PC-3 (cell line): ENCODE results near the gene ILKAP. TPM values are rescaled to one million over a fixed set of nuclear protein-coding genes. Genes with fewer than 3 reads are reported as not detected.

Source experiments
- ATAC-seq: fragments of 200-7000 bp; cut with Tn5 transposase; 2 replicates; pipeline ENCODE4 v1.9.1; 2020; ENCODE audit warnings: mild to moderate bottlenecking, moderate library complexity
- BruUV-seq: library from RNA; stranded (reverse); fragments of 400-500 nt; replicated peaks from 2 replicates; lab custom pipeline; 2021; lab: Mats Ljungman, UMichigan
- CTCF ChIA-PET: fragments of 300-600 bp; sonication (Branson Sonifier 250); formaldehyde crosslinking; loops from one replicate; lab custom pipeline; 2022; ENCODE audit warnings: antibody characterized with exemption; lab: Charles Lee
- POLR2A ChIA-PET: fragments of 300-600 bp; sonication (Branson Sonifier 250); formaldehyde crosslinking; loops from one replicate; lab custom pipeline; 2022; ENCODE audit warnings: antibody characterized with exemption; ENCODE audit not compliant: unreplicated experiment; lab: Charles Lee
- DNase-seq: peaks from one replicate; pipeline ENCODE4 v3.0.0-alpha.2; 2015
- H2AFZ ChIP-seq: fragments of 300-600 bp; sonication (generic); 2 replicates; pipeline ENCODE4 v1.6.0; 2016; ENCODE audit warnings: antibody characterized with exemption, low read length
- H3F3A ChIP-seq: fragments of 300-600 bp; sonication (generic); one replicate; pipeline ENCODE4 v1.6.0; 2017; ENCODE audit warnings: antibody characterized with exemption, low read length, control low read depth, mild to moderate bottlenecking; ENCODE audit not compliant: unreplicated experiment
- H3K27ac ChIP-seq: fragments of 300-600 bp; sonication (generic); 2 replicates; pipeline ENCODE4 v1.5.1; 2016; ENCODE audit warnings: mild to moderate bottlenecking, low read length
- H3K27me3 ChIP-seq: fragments of 300-600 bp; sonication (generic); 2 replicates; pipeline ENCODE4 v1.6.1; 2016; ENCODE audit warnings: low read length, mixed read lengths
- H3K36me3 ChIP-seq: fragments of 300-600 bp; sonication (generic); 2 replicates; pipeline ENCODE4 v1.6.1; 2016; ENCODE audit warnings: low read depth, mixed run types, low read length, mixed read lengths
- H3K4me1 ChIP-seq: fragments of 300-600 bp; sonication (generic); 2 replicates; pipeline ENCODE4 v1.5.1; 2016; ENCODE audit warnings: low read length; ENCODE audit not compliant: insufficient read depth
- H3K4me2 ChIP-seq: fragments of 300-600 bp; sonication (generic); 2 replicates; pipeline ENCODE4 v1.6.0; 2016; ENCODE audit warnings: low read length
- H3K4me3 ChIP-seq: fragments of 300-600 bp; sonication (generic); 2 replicates; pipeline ENCODE4 v1.5.1; 2016; ENCODE audit warnings: mild to moderate bottlenecking, low read length, mixed read lengths
- H3K79me2 ChIP-seq: fragments of 300-600 bp; sonication (generic); 2 replicates; pipeline ENCODE4 v1.6.1; 2017; ENCODE audit warnings: low read length, mixed read lengths
- H3K9ac ChIP-seq: fragments of 300-600 bp; sonication (generic); 2 replicates; pipeline ENCODE4 v1.6.0; 2016; ENCODE audit warnings: mild to moderate bottlenecking, low read length
- H3K9me2 ChIP-seq: fragments of 300-600 bp; sonication (generic); replicated peaks from 2 replicates; pipeline ENCODE4 v1.6.1; 2016; ENCODE audit warnings: mixed run types, low read length, mixed read lengths
- H3K9me3 ChIP-seq: fragments of 300-600 bp; sonication (generic); 2 replicates; pipeline ENCODE4 v1.6.1; 2016; ENCODE audit warnings: low read length, mixed read lengths
- H4K20me1 ChIP-seq: fragments of 300-600 bp; sonication (generic); 2 replicates; pipeline ENCODE4 v1.6.1; 2016; ENCODE audit warnings: low read length, mixed read lengths
- EZH2 ChIP-seq: fragments of 300-600 bp; sonication (generic); IDR thresholded peaks from one replicate; pipeline ENCODE4 v1.6.1; 2017; ENCODE audit warnings: antibody characterized with exemption, mild to moderate bottlenecking, low read length; ENCODE audit not compliant: unreplicated experiment
- EZH2phosphoT487 ChIP-seq: fragments of 300-600 bp; sonication (generic); IDR thresholded peaks from 2 replicates; pipeline ENCODE4 v1.6.1; 2018; ENCODE audit warnings: mild to moderate bottlenecking, antibody characterized with exemption, low read length, borderline replicate concordance
- intact Hi-C: fragments of 100-400 bp; cut with micrococcal nuclease; formaldehyde crosslinking; loops from 2 replicates; pipeline ENCODE4 v1.9.0; 2023
- total RNA-seq: library from RNA; depleted of rRNA; stranded (reverse); fragments of >200 nt; gene quantifications from 2 replicates; pipeline ENCODE4 v1.2.3, GENCODE V29; 2014
- TF ChIP-seq, protein P1 (sequence below): fragments of 300-600 bp; sonication (generic); conservative IDR thresholded peaks from 2 replicates; pipeline ENCODE4 v1.5.1; 2017; ENCODE audit warnings: antibody characterized with exemption, low read depth, mild to moderate bottlenecking, low read length

Gene ILKAP
- total RNA-seq, 1 experiment from 2014 or later, result 30.7 TPM

DNA sequence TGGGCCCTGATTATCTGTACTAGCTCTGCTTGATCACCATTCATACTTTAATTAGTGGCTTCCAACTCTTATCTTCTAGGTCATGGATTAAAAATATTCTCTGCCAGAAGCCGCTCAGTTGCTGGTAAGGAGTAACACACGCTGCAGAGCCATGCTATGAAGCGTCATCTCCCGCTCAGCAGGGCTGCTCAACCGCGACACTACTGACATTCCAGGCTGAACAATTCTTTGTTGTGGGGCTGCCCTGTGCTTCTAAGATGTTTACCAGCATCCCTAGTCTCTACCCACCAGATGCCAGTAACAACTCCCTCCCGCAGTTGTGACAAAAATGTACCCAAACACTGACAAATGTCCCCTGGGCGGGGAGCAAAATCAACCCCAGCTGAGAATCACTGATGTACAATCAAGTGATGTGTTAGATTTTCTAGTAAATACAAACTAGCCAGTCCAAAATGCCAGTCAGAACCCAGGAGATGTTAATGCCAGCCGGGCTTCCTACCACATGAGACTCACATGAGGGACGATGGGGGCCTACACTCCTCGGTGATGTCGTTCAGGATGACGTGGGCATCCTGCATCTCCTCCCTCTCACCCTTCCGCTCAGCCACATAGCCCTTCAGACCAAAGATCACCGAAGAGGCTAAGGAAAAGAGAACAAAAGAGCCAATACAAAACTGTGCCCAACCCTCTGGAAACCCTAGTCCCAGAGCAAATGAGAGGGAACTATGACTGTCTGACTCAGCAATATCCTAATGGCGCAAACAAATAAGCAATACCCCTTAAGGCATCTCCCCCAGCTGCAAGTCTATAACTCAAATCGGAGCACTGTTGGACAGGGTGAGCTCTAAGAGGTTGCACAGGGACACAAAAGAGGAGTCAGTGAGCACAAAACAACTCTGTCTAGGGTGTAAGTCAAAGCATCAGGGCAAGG, 15.6 kb downstream of the ILKAP start:
- no peak for ATAC-seq
- CTCF ChIA-PET, result no interaction called here
- no peak for TF ChIP-seq EZH2phosphoT487
- Histone ChIP-seq H3K4me1 (no peaks in the 10 kb centered on the region), H3K36me3 (peaks cover 68% of the 10 kb centered on the region), H3K9ac (no peak overlapping the region), H3K79me2 (no peaks in the 10 kb centered on the region), H3K9me2 (no peaks in the 10 kb centered on the region), H2AFZ (no peak overlapping the region), H3K4me2 (no peak overlapping the region), H3K27me3 (no peaks in the 10 kb centered on the region), H3K9me3 (no peaks in the 10 kb centered on the region), H3K4me3 (no peak overlapping the region), H4K20me1 (no peaks in the 10 kb centered on the region), H3K27ac (no peak overlapping the region), H3F3A (no peaks in the 10 kb centered on the region)
- BruUV-seq, result no TSS peak
- intact Hi-C loops, result no loop called here
- DNase-seq, result no peak
- POLR2A ChIA-PET, result no interaction called here

DNA sequence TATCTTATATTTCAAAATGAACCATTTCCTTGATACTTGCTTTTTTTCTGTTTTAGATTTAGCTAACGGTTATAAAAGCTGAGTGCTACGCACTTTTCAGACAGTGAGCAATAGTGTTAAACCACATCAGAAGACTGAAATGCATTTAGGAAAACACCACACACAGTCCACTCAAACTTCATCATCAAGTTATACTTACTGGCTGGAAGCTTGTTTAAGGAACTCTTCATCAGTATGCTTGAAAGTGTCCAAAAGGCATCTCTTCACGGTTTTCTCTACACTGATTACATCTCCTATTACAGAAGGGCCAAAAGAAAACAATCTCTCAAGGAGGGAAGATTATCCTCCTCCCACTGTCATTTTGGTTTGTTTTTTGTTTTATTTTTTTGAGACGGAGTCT, 19.7 kb downstream of the ILKAP start:
- no peak overlapping the region for H3K4me3 ChIP-seq
- H3F3A ChIP-seq, result no peaks in the 10 kb centered on the region
- CTCF ChIA-PET, result no interaction called here
- no peak overlapping the region for H3K27ac ChIP-seq
- H4K20me1 ChIP-seq, result no peaks in the 10 kb centered on the region
- DNase-seq (no peak), ATAC-seq (no peak)
- H3K79me2 ChIP-seq, result no peaks in the 10 kb centered on the region
- POLR2A ChIA-PET, result no interaction called here
- TF ChIP-seq, protein P1, sequence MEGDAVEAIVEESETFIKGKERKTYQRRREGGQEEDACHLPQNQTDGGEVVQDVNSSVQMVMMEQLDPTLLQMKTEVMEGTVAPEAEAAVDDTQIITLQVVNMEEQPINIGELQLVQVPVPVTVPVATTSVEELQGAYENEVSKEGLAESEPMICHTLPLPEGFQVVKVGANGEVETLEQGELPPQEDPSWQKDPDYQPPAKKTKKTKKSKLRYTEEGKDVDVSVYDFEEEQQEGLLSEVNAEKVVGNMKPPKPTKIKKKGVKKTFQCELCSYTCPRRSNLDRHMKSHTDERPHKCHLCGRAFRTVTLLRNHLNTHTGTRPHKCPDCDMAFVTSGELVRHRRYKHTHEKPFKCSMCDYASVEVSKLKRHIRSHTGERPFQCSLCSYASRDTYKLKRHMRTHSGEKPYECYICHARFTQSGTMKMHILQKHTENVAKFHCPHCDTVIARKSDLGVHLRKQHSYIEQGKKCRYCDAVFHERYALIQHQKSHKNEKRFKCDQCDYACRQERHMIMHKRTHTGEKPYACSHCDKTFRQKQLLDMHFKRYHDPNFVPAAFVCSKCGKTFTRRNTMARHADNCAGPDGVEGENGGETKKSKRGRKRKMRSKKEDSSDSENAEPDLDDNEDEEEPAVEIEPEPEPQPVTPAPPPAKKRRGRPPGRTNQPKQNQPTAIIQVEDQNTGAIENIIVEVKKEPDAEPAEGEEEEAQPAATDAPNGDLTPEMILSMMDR, result no peak
- TF ChIP-seq EZH2 (no peak), EZH2phosphoT487 (no peak)
- no TSS peak for BruUV-seq
- no peak overlapping the region for H3K4me2 ChIP-seq
- no peaks in the 10 kb centered on the region for H3K27me3 ChIP-seq
- H3K9me3 ChIP-seq, result no peaks in the 10 kb centered on the region
- H3K4me1 ChIP-seq, result no peaks in the 10 kb centered on the region
- H3K9me2 ChIP-seq, result no peaks in the 10 kb centered on the region
- H2AFZ ChIP-seq, result no peak overlapping the region
- peaks cover 71% of the 10 kb centered on the region for H3K36me3 ChIP-seq
- no peak overlapping the region for H3K9ac ChIP-seq
- intact Hi-C loops, result no loop called here

GRCh38 chr2:238182362-238182761, 21.1 kb downstream of the ILKAP start:
- H3K9ac ChIP-seq, result no peak overlapping the region
- no peak for TF ChIP-seq EZH2phosphoT487
- TF ChIP-seq, protein P1, result no peak
- no peak for TF ChIP-seq EZH2
- no peaks in the 10 kb centered on the region for H3K9me3 ChIP-seq
- H3K4me2 ChIP-seq, result no peak overlapping the region
- no peak overlapping the region for H3K27ac ChIP-seq
- H3K79me2 ChIP-seq, result no peaks in the 10 kb centered on the region
- H4K20me1 ChIP-seq, result no peaks in the 10 kb centered on the region
- no TSS peak for BruUV-seq
- ChIA-PET POLR2A (no interaction called here), CTCF (no interaction called here)
- no peaks in the 10 kb centered on the region for H3F3A ChIP-seq
- peaks cover 64% of the 10 kb centered on the region for H3K36me3 ChIP-seq
- H2AFZ ChIP-seq, result no peak overlapping the region
- no peaks in the 10 kb centered on the region for H3K9me2 ChIP-seq
- no peak overlapping the region for H3K4me3 ChIP-seq
- DNase-seq (no peak), ATAC-seq (no peak)
- no peaks in the 10 kb centered on the region for H3K27me3 ChIP-seq
- H3K4me1 ChIP-seq, result no peaks in the 10 kb centered on the region
- intact Hi-C loops, result no loop called here
